Upper lobe of left lung (tissue), 4 donors: ENCODE data around the gene ABCD1.

Source experiments
- EP300 ChIP-seq, 4 donors: sonication (generic); formaldehyde crosslinking; IDR thresholded peaks; one replicate each; pipeline ENCODE4 v1.5.1; 2017; ENCODE audit warnings: antibody characterized with exemption in 4 of 4, control low read depth in 2 of 4
- POLR2A ChIP-seq, 4 donors: fragments of 450-650 bp; IDR thresholded peaks; one replicate each; pipeline ENCODE4 v1.5.1; 2016 to 2017; ENCODE audit warnings: antibody characterized with exemption in 4 of 4, mild to moderate bottlenecking in 2 of 4
- POLR2AphosphoS5 ChIP-seq, 2 donors: sonication (generic); formaldehyde crosslinking; IDR thresholded peaks; one replicate each; pipeline ENCODE4 v1.5.1; 2017; ENCODE audit warnings: antibody characterized with exemption in 2 of 2
- TF ChIP-seq, protein P1 (sequence below), 6 experiments: fragments of 450-650 bp in 4 of 6; fragments of 200-600 bp in 2 of 6; sonication (generic) in 2 of 6; IDR thresholded peaks; one replicate each; pipeline ENCODE4 v1.5.1; 2016 to 2019; ENCODE audit warnings: antibody characterized with exemption in 6 of 6

DNA sequence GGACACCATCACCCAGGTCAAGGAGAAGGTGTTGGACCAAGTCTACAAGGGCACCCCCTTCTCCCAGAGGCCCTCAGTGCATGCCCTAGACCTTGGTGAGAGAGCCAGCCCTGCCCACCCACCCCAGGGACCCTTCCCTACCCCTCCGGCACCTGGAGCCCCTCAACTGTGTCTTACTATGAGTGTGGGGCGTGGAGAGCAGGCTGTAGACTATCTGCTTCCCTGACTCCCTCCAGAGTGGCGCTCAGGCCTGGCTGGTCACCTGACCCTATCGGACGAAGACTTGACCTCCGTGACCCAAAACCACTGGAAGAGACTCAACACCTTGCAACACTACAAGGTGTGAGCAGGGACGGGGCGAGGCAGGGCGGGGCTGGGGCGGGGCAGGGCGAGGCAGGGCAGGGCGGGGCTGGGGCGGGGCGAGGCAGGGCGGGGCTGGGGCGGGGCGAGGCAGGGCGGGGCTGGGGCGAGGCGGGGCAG is 51.5 kb downstream of the ABCD1 start:
- TF ChIP-seq, protein P1, sequence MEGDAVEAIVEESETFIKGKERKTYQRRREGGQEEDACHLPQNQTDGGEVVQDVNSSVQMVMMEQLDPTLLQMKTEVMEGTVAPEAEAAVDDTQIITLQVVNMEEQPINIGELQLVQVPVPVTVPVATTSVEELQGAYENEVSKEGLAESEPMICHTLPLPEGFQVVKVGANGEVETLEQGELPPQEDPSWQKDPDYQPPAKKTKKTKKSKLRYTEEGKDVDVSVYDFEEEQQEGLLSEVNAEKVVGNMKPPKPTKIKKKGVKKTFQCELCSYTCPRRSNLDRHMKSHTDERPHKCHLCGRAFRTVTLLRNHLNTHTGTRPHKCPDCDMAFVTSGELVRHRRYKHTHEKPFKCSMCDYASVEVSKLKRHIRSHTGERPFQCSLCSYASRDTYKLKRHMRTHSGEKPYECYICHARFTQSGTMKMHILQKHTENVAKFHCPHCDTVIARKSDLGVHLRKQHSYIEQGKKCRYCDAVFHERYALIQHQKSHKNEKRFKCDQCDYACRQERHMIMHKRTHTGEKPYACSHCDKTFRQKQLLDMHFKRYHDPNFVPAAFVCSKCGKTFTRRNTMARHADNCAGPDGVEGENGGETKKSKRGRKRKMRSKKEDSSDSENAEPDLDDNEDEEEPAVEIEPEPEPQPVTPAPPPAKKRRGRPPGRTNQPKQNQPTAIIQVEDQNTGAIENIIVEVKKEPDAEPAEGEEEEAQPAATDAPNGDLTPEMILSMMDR (IDR thresholded peaks at IDR 0.05) = no peak
- TF ChIP-seq POLR2AphosphoS5 (IDR thresholded peaks at IDR 0.05) (no peak), POLR2A (IDR thresholded peaks at IDR 0.05) (no peak), EP300 (IDR thresholded peaks at IDR 0.05) (no peak)
